AG09309 (cell line): ENCODE results near the gene SMOC1.
"Not testable (repeated sequence)": the region's sequence is repeated elsewhere in the genome, so short reads cannot be mapped to it uniquely, and the experiment has no call there.

Experiments used
- DNase-seq: peaks from one replicate; pipeline ENCODE4 v3.0.0-alpha.2; 2010; ENCODE audit warnings: low read depth
- H3K4me3 ChIP-seq: 2 replicates; pipeline ENCODE4 v1.5.1; 2011; ENCODE audit warnings: mild to moderate bottlenecking, low read depth, low read length, moderate library complexity; ENCODE audit not compliant: control insufficient read depth
- CTCF ChIP-seq: IDR thresholded peaks from 2 replicates; pipeline ENCODE4 v1.5.1; 2011; ENCODE audit warnings: mild to moderate bottlenecking, low read depth, low read length, inconsistent platforms; ENCODE audit not compliant: insufficient read depth, control insufficient read depth; ENCODE audit errors: missing control alignments

SMOC1 gene

GRCh38 chr14:69895109-69895508 lies 15.9 kb downstream of the SMOC1 start:
- no peak overlapping the region for H3K4me3 ChIP-seq
- TF ChIP-seq CTCF: no peak
- DNase-seq: no peak

- no peak overlapping the region for H3K4me3 ChIP-seq
- no peak for DNase-seq
- no peak for TF ChIP-seq CTCF
Measured at GRCh38 chr14:69896080-69896479, 16.9 kb downstream of the SMOC1 start.

GRCh38 chr14:69896972-69897371 lies 17.8 kb downstream of the SMOC1 start:
- no peak for DNase-seq
- no peak overlapping the region for H3K4me3 ChIP-seq

GRCh38 chr14:69900603-69901002 lies 21.4 kb downstream of the SMOC1 start:
- no peak for TF ChIP-seq CTCF
- H3K4me3 ChIP-seq: no peak overlapping the region
- no peak for DNase-seq

More at GRCh38 chr14:69896972-69897371, 17.8 kb downstream of the SMOC1 start:
- no peak for TF ChIP-seq CTCF

GRCh38 chr14:69901113-69901951 lies 22.1 kb downstream of the SMOC1 start:
- TF ChIP-seq CTCF: no peak
- no peak for DNase-seq
- H3K4me3 ChIP-seq: no peak overlapping the region

- DNase-seq, H3K4me3 ChIP-seq: not testable (repeated sequence)
Measured at GRCh38 chr14:69903046-69903445, 23.8 kb downstream of the SMOC1 start.

GRCh38 chr14:69904246-69904645 lies 25.0 kb downstream of the SMOC1 start:
- no peak for TF ChIP-seq CTCF
- DNase-seq: no peak
- no peak overlapping the region for H3K4me3 ChIP-seq
